ENCODE data around the gene KCTD4.

Gene KCTD4

GRCh38 chr13:45174478-45174877 lies 26.4 kb downstream of the KCTD4 start:
- no peak for DNase-seq

GRCh38 chr13:45168555-45168930 lies 32.3 kb downstream of the KCTD4 start:
- no peak for DNase-seq

GRCh38 chr13:45167611-45168554 lies 33.0 kb downstream of the KCTD4 start:
- DNase-seq, result no peak

- DNase-seq, result no peak
Observed at GRCh38 chr13:45166858-45167257, 34.0 kb downstream of the KCTD4 start.

GRCh38 chr13:45162821-45163220 lies 38.0 kb downstream of the KCTD4 start:
- DNase-seq, result no peak

GRCh38 chr13:45162194-45162593 lies 38.7 kb downstream of the KCTD4 start:
- DNase-seq, result no peak

- no peak for DNase-seq
Observed at GRCh38 chr13:45156565-45157361, 44.1 kb downstream of the KCTD4 start.

- DNase-seq, result no peak
Observed at GRCh38 chr13:45149964-45150363, 50.9 kb downstream of the KCTD4 start.

GRCh38 chr13:45143346-45143751 lies 57.5 kb downstream of the KCTD4 start:
- no peak for DNase-seq

All from effector CD8-positive, alpha-beta T cell (primary cell).